Measurements from ENCODE around the gene PLXNB1.

Gene PLXNB1

DNA sequence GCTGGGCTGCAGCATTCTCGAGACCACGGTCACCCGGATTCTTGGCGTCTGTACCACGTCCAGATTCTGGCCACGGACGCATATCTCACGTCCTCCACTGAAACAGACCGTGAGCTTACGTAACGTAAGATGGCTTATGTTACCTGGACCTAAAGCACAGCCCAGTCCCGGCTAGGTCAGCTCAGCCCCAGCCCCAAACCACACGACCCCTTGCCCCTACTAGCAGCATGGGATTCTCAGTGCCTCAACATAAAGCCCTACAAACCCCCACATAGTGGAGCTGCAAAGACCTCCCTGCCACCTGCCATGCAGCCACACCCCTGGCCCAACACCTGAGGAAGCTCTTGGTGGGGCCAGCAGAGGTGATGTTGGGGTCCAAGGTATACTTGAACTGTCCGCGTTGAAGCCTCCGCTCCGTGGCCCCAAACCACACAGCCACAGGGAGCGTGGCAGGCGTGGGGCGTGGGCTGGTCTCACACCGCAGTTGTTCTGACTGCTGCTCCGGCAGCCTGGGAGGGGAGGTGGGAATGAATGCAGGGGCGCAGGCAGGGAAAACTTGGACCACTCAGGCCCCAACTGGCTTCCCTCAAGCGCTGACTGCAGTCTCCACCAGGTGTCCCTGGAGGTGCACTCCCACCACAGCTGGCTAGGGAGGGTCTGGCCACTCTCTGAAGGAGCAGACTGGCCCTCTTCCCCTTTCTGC lies 14.5 kb downstream of the PLXNB1 start:
- DNase-seq = no peak

DNA sequence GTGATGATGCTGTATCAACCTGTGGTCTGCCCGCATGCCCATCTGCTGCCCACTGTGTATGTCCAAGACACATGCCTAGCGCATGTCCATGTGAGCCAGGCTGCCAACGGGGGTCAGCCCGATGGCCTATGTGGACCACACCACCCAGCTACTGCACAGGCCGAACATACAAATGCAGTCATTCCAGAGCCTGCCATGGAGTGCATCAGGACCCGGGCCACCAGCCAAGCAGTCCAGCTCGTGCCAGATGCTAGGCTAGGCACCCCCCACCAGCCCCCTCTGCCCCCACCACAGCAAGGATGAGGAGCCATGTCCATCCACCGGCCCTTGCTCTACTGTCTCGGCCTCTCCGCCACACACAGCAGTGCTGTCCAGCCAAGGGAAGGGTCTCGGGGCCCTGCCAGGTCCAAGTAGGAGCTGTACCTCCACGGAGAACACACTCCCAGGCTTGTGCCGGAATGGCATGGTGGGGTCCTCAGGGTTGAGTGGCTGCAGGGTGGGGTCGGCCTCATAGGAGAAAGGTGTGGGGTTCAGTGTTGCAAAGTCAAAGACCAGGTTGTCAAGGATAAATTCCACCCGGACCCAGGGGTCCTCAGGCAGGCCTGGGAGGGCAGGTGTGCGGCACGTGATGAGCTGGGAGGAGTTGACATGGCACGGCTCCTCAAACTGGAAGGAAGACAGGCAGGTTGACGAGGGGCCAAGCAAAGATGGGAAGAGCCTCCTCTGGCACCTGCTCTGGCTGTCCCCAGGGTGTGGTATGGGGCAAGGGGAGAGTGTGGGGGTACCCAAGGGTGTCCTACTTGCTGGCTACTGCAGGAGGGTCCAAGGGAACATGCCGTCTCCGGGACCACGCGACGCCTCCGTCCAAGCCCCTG lies 15.3 kb downstream of the PLXNB1 start:
- no peak for DNase-seq

DNA sequence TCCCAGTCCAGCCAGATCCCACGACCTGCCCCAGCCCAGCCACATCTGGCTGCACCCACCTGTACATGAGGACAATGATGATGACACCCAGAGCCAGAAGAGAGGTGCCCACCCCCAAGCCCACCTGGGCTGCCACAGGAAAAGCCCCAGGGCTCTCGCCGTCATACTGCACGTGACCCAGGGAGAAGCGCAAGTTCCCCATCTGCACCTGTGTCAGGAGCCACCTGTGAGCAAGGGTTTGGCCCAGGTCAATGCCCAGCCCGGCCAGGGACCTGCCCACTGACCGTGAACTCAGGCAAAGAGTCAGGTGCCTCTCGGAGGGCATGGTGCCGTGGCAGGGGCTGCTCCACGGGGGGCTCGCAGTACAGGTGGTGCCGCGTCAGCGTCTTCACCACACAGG lies 16.3 kb downstream of the PLXNB1 start:
- DNase-seq = no peak

DNA sequence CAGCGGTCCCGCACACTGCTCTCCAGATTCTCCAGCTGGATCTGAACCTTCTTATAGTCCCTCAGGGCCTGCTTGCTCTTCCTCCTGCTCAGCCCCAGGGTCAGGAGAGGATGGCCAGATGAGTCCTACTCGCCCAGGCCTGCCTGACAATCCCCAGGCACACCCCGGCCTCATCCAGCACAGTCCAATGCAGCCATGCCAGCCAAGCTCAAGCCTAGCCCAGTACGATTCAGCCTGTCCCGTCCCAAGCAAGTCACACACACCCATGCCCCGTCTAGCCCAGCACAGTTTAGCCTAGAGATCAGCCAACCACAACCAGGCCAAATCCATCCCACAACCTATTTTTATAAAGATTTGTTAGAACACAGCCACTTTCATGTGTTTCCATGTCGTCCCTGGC lies 16.8 kb downstream of the PLXNB1 start:
- DNase-seq = no peak

DNA sequence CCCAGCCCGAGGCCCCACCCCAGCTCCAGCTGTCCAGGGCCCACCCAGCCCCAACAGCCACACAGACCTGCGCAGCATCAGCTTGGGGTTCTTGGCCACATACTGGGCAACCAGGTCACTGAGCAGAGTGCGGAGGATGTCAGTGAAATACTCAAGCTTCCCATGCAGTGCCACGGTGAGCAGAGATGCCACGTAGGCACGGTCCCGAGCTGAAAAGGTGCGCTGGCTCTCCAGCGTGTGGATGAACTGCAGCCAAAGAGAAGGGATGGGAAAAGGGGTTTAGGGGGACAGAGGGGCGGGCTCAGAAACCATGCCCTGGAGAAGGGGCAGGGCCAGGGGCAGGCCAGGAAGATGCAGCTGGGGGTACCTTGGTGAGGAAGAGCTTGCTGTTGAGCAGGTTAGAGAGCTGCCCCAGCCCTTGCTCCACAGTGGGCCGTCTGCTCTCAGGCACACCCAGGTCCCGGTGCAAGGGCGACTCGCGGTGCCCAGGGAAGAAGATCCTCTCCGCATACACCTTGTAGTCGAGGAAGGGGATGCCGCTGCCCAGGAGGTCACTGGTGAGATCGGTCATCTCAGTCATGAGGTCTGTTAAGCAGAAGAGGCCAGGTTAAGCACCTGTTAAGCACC lies 17.4 kb downstream of the PLXNB1 start:
- DNase-seq = no peak

DNA sequence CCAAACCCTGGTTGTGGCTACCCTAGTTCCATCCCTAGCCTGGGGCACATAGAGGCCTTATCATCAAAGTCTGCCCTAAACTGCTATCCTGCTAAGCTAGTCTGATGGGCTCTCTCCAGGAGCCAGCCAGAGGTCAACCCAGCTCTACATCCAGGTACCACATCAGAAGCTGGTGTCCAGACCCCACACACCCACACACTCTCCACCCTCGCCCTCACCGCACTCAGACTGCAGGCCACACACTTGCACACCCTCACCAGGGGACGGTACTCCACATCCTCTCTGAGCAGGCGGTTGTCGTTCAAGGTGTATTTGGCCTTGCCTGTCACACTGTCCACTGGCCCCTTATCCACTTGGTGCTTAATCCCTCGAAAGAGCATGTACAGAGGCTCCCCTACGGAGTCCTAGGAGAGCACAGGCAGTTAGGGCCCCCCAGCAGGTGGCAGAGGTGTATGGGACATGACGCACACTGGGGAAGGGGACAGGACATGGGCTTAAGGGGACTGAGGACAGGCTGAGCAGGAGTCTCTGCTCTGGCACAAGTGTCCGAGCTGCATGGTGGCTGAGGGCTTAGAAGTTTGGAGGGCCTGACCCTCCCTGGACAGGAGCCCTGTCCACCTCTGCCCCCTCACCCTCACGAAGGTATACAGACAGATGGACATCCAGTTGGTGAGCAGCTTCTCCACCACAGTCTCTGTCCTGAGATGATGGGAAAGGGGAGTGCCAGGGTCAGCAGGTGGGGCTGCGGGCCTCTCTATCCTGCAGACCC lies 18.1 kb downstream of the PLXNB1 start:
- DNase-seq = no peak

DNA sequence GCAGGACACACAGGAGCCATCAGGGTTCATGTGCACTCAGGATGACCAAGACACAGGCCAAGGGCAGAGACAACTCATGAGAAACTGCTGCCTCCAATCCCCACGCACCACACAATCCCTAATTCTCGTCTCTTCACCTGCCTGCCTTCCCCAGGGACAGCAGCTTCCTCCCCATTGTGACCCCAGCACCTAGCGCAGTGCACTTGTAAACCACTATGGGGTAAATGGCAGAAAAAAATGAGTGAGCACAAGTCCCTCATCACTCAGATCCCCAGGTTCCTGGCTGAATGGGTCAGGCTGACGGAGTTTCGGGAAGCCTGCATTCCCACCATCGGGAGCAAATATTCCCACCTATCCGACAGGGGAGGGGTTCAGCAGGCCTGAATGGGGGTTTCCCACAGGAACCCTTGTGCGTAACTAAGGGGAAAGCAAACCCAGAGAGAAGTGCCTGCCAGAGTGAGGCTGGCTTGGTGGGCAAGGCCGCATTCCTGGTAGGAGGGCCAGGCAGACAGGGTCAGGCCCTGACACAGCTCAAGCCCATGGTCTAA lies 18.8 kb downstream of the PLXNB1 start:
- no peak for DNase-seq

DNA sequence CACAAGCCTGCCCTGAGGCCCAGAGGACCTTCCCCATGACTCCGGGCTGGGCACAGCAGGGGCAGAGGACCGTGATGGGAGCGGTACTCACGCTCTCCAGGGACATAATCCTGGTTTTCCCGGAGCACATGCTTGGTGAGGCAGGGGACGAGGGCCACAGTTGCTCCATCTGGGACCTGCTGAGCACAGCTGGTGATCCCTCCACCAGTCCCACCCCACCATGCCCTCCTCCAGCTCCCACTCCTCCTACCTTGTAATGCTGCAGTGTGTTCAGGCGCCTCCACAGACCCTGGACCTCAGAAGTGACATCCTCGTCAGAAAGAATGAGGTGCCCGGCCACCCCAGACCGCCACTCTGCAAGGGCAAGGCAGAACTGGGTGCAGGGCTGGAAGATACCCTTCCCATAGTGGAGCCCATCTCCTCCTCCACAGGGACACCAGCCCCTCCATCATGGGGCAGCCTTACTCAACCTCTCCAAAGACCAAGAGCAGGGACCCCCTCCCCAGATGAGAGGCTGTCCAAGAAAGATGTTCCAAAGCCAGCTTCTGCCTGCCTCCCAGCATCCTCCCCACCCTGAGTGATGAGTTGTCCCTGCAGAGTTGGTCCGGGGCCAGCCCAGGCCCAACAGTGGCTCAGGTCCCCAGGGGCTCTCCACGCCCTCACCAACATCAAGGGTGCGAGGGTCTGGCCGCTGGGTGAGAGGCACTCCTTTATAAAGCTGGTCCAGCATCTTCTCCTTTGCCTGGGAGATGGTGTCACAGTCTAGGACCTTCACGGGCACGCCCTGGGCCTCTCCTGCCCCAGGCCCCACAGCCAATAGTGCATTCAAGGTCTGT lies 19.5 kb downstream of the PLXNB1 start:
- DNase-seq = no peak

DNA sequence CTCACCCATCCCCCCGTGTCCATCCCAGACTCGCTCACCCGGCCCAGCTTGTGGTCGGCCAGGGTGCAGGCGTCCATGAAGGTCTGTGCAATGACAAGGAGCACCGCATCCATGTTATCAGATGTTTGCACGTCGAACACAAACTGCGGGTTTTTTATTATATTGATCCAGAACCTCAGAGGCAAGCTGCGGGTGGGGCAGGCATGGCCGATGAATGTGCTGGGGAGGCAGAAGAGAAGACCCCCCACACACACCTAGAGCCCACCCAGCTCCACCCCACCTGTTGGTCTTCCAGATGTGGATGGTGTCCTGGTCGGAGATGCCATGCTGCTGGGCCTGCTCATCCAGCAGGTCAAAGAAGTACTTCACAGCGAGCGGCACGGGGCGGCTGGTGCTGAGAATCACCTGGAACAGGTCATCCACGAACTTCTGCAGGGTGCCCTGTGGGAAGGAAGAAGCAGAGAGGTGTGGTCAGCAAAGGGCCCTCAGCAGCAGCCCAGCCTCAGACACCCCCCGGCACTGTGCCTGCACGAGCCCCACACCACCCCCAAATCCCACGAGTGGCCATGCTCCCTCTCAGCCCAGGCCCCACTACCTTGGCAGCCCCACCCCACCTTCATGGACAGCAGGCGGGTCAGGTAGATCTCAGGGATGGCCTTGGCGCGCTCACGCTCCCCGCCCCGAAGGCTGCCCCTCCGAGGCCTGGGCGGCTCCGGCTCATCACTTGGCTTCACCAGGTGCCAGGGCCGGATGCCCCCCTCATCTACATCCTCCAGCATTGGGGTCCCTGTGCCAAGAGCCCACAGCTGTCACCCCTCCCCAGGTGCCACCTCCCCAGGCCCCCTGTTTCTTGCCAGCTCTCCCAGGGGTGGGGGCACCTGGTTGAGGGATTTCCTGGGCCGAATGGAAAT lies 20.3 kb downstream of the PLXNB1 start:
- no peak for DNase-seq

DNA sequence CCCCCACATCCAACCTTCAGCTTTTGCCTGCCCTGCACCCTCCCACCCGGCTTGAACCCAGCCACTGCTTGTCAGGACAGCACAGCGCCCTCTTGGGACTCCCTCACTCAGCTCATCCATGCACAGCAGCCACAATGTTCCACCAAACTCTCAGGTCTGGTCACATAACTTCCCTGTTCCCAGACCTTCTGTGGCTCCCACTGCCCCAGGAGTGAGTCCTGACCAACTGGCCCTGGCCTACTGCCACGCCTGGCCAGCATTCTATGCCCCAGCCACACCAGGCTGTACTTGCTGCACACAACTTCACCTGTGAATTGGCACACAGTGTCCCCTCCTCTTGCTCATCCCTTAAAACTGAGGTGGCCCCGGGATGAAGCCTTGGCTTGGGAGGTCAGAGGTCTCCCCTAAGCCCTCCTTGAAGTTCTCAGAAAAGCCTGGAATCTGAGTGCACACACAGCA lies 21.0 kb downstream of the PLXNB1 start:
- DNase-seq = no peak

DNA sequence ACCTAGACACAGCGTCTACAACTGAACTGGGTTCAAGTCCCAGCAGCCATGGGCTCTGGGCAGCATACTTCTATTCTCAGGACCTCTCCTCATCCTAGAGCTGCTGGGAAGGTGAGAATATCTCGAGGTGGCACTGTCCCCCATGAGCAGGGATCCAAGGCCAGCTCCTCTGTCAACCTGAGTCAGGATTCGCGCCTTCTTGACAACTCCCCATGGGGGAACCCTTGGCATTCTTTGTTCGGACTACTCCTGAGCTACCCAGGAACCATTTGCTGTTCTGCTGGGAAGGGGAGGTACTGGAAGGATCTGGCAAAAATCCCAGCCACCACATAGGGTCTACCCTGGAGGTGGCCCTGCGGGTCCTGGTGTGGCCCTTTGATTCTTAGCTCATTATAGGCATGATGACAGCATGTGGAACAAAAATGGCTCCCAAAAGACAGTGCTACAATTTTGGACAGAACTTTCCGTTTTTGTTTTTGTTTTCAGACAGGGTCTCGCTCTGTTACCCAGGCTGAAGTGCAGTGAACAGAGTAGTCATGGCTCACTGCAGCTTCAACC lies 22.3 kb downstream of the PLXNB1 start:
- no peak for DNase-seq

DNA sequence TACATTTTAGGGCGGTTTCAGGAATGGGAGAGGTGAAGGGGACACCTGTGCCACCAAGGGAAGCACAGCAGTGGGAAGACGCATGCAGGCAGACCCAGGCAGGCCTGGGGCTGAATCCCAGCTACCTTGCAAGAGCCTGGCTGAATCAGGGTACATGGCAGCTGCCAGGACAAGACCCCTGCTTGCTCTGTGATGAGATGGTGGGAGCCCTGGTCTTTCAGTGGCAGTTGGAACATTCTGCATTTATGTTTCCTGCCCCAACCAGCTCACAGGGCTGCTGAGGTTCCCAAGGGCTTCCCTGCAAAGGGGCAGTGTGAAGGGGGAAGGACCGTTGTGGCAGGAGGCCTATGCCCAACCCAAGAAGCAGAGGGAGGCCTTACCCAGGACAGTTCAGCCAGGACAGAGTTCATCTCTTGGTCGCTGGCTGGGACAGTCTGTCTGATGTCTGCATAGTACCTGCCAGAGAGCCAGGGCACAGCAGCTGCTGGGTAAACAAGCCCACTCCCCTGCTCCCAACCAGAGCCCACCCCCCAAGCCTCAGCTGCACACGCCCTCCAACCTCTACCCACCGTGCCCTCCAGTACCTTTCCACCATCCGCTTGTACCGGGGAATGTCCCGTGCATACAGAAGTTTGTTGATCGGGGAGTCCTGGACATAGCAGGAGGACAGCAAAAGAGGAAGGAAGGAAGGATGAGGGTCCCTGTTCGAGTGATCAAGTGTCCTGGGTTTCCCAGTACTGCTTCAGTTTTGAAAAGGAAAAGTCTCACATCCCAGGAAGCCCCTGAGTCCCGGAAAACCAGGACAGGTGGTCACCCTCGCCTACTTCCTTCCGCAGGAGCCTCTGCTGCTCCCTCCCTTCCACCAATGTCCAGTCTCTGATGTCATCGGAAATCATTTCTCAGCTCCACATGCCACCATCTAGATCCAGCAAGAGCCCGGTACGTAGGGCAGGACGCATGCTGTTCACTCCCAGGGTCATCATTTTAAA lies 23.1 kb downstream of the PLXNB1 start:
- no peak for DNase-seq

DNA sequence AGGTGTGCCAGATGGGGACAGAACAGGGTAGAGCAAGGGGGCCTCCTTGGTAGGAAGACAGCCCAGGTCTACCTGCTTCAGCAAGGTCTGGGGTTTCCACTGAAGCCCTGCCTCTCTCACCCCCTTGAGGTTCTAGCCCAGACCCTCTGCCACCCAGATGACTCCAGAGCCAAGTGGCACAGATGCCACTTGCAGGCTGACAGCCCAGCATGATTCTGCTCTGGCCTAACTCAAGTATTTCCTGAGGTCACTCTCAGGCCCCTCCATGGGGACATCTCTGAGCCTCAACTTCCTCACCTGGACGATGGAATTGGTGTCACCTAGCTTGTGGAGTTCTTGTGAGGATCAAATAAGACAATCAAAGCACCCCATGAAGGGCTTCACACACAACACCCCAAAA lies 23.9 kb downstream of the PLXNB1 start:
- no peak for DNase-seq

DNA sequence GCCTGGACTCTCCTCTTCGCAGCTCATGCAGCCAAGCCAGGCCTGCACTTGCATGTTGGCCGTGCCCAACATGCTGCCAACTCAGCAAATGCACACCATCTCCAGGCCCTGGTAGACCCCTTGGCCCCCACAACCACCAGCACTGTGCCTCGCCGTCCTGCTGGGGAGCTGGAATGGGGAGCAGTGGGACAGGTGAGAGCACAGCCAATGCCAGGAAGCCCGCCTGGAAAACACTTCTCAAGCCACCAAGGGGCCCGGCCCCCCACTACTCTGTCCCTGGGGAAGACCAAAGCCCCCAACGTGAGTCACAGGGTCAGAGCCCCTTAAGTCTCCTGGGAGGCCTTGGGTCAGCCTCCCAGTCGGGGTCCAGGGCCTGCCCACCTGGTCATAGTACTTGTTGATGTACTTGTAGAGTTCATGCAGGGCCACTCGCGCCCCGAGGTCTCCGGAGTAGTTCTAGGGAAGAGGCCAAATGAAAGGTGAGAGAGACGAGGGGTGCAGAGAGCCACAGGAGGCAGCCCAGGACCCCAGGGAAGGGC lies 24.5 kb downstream of the PLXNB1 start:
- no peak for DNase-seq

DNA sequence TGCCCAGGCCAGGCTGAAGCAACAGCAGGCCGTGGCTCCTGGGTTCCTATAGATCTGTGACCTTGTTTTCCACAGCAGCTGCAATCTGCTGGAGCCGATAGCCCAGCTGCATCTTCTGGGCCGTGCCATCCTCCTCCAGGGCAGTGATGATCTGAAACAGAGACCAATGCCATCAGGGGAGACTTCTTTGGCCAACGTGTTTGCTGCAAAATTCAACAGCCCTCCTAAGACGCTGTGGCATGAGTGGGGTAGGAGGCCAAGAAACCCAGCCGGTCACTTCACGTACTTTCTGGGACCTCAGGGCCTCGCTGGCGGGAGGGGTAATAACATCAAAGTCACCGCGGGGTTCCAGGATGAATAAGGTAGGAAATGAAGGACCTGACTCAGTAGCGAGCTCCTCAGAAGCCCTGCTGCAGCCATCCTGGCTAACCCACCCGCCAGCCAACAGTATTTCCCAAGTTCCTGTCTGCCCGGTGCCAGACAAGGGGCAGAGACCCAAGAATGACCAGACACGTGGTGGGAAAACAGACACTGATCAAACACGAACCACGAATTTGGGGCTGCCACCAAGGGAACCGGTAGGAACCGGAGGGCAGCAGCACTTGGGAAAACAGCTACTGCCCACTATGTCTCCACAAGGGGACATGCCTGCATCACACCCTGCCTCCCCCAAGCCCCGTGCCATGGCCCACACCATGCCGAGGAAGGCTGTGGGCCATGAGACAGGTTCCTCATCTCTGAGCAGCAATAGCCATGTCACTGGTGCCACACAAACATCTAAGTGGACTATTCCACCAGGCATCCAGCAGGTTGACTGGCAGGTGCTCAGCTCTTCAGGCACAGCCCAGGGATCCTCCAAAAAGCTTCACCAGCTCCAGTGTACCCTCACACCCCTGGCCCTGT lies 25.2 kb downstream of the PLXNB1 start:
- DNase-seq = no peak

DNA sequence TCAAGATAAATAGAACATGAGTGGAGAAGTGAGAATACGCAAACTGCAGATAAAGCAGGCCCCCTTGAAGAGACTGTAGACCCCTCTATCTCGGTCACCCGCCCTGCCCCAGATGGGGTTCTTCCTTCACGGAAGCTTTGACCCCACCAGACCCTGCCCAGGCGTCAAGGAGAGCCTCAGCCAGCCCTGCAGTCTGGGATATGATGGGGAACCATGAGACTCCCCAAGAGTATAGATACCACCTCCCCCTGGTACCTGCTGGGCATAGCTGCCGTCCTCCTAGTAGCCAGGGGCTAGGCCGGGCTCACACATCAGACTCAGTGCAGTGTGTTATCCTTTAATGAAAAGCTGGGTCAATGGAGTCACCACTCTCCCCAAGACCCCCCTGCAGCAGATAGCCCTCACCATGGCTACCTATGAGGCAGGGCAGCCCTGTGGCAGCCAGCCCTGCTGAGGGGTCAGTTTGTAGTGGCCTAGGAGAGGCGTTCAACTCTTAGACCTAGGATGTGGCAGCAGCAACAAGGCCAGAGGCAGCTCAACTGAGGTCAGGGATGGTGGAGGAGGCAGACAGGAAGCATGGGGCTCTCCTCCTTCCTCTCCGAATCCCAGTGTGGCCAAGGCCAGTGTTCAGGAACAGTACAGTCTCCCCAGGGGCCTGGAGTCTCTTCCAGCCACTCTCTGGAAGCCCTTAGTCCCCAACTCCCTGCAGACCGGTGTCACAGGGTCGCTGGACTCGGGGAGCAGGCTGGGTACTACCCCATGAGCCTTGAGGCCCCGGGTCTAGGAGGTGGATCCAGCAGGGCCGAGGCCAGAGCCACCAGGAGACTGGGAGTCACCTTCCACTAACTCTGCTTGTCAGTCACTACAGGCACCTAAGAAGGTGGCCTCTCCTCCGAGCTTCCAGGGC lies 26.1 kb downstream of the PLXNB1 start:
- no peak for DNase-seq

DNA sequence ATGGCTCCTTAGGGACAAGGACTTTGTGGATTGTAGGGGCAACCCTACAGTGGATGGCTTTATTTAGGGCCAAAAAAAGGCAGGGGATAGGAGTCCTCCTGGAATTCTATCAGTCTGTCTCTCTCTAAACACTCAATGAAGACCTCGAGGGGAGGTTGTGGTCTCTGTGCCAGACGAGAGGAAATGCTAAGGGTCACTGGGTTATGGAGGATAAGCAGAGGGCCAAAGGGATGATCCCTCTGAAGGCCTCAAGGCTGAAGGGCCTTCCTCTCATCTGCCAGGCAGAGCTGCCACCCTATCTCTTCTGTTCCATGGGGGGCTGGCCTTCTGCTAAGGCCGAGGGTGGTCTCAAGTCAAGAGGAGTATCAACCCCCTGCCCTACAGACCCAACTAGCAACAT lies 27.0 kb downstream of the PLXNB1 start:
- no peak for DNase-seq

Data from MV-4-11 (cell line).